Measurements from ENCODE around the gene TSPAN14.

DNA sequence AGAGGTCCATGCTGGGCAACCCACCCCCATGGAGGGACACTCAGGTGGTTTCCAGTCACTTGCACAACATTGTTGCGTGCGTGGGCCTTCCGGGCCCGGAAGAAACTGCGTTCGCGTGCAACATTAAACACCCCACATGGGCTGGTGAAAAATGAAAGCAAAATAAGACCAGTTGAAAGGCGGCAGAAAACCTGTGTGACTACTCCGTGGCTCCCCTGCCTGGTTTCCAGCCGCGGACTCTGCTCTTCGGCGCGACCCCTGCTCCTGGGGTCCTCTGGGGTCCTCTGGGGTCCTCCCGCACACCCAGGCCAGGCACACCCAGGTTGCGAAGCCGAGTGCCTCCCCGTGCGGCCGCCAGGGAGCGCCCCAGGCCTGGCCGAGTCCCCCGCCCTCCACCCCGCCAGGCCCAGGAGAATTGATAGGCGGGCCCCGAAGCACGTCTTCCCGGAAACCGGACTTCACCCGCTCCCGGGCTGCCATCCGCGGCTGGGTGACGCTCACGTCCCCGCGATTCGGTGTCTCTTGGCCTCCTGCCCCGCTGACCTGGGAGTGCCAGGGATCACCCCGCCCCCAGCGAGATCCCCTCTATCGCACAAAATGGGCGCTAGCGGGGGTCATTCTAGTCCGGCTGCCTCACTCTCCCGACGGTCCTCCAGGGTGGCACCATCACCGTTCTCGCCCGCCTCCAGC, 81.7 kb downstream of the TSPAN14 start:
- TF ChIP-seq, protein P1, sequence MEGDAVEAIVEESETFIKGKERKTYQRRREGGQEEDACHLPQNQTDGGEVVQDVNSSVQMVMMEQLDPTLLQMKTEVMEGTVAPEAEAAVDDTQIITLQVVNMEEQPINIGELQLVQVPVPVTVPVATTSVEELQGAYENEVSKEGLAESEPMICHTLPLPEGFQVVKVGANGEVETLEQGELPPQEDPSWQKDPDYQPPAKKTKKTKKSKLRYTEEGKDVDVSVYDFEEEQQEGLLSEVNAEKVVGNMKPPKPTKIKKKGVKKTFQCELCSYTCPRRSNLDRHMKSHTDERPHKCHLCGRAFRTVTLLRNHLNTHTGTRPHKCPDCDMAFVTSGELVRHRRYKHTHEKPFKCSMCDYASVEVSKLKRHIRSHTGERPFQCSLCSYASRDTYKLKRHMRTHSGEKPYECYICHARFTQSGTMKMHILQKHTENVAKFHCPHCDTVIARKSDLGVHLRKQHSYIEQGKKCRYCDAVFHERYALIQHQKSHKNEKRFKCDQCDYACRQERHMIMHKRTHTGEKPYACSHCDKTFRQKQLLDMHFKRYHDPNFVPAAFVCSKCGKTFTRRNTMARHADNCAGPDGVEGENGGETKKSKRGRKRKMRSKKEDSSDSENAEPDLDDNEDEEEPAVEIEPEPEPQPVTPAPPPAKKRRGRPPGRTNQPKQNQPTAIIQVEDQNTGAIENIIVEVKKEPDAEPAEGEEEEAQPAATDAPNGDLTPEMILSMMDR (IDR thresholded peaks at IDR 0.05; ENCODE audit: low read depth, low read length), result peak; percentile 85
- TF ChIP-seq MYC (IDR thresholded peaks at IDR 0.05; ENCODE audit: low read depth, low read length), result peak; percentile 86
- TF ChIP-seq, protein P2, sequence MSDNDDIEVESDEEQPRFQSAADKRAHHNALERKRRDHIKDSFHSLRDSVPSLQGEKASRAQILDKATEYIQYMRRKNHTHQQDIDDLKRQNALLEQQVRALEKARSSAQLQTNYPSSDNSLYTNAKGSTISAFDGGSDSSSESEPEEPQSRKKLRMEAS (IDR thresholded peaks at IDR 0.05; ENCODE audit: low read depth, low read length), result peak; percentile 74

Measured in NB4 (cell line).